HL-60 (cell line): Measurements from ENCODE around the gene FMNL2.

ENCODE experiments used
- CTCF ChIP-seq: IDR thresholded peaks from one replicate; pipeline ENCODE4 v1.5.1; 2011; ENCODE audit warnings: low read length, control low read depth, inconsistent platforms; ENCODE audit not compliant: insufficient read depth
- POLR2AphosphoS5 ChIP-seq: IDR thresholded peaks from 2 replicates; pipeline ENCODE4 v1.6.1; 2012; ENCODE audit warnings: low read depth
- REST ChIP-seq: IDR thresholded peaks from 2 replicates; pipeline ENCODE4 v1.6.1; 2012; ENCODE audit warnings: low read depth; ENCODE audit not compliant: insufficient replicate concordance
- SPI1 ChIP-seq: IDR thresholded peaks from 2 replicates; pipeline ENCODE4 v1.6.1; 2012; ENCODE audit warnings: low read depth, mild to moderate bottlenecking, borderline replicate concordance

GRCh38 chr2:152459091-152459490 is 124.1 kb downstream of the FMNL2 start:
- no peak for TF ChIP-seq CTCF
- no peak for TF ChIP-seq POLR2AphosphoS5
- TF ChIP-seq REST = no peak
- TF ChIP-seq SPI1 = no peak
